Sigmoid colon (tissue), 4 donors: ENCODE results near the gene SOX3.

Source experiments
- CTCF ChIP-seq, 4 experiments: fragments of 450-650 bp in 3 of 4; fragments of 200-600 bp in 1 of 4; IDR thresholded peaks; one replicate each; pipeline ENCODE4 v1.5.1; 2016 to 2019; ENCODE audit warnings: antibody characterized with exemption in 4 of 4, mild to moderate bottlenecking in 3 of 4, moderate library complexity in 2 of 4
- POLR2A ChIP-seq, 2 donors: fragments of 450-650 bp; IDR thresholded peaks; one replicate each; pipeline ENCODE4 v1.6.1; 2016; ENCODE audit warnings: antibody characterized with exemption in 2 of 2, mild to moderate bottlenecking in 2 of 2, moderate library complexity in 2 of 2
- POLR2AphosphoS5 ChIP-seq, 4 donors: sonication (generic); formaldehyde crosslinking; IDR thresholded peaks; one replicate each; pipeline ENCODE4 v1.6.1; 2017; ENCODE audit warnings: antibody characterized with exemption in 4 of 4

- TF ChIP-seq CTCF (IDR thresholded peaks at IDR 0.05) (no peak), POLR2A (IDR thresholded peaks at IDR 0.05) (no peak), POLR2AphosphoS5 (IDR thresholded peaks at IDR 0.05) (no peak)
Observed at GRCh38 chrX:140500441-140500840, 4.4 kb downstream of the SOX3 start.
